H9 (cell line): Measurements from ENCODE around the gene TMEM271. TPM values are rescaled to one million over a fixed set of nuclear protein-coding genes. Genes with fewer than 3 reads are reported as not detected.

ENCODE experiments used
- DNase-seq: peaks from one replicate; pipeline ENCODE4 v3.0.0-alpha.2; 2017
- H2AFZ ChIP-seq: one replicate; pipeline ENCODE4 v1.6.1; 2013; ENCODE audit warnings: mild to moderate bottlenecking, low read length, control low read depth, moderate library complexity
- H2AK5ac ChIP-seq: 2 replicates; pipeline ENCODE4 v1.6.1; 2013; ENCODE audit warnings: low read length, control low read depth, mixed read lengths; ENCODE audit not compliant: insufficient read length
- H2BK120ac ChIP-seq: one replicate; pipeline ENCODE4 v1.6.1; 2013; ENCODE audit warnings: low read depth, mild to moderate bottlenecking, low read length, control low read depth, inconsistent platforms; ENCODE audit not compliant: poor library complexity, severe bottlenecking
- H2BK12ac ChIP-seq: 2 replicates; pipeline ENCODE4 v1.6.1; 2013; ENCODE audit warnings: low read length, control low read depth, mixed read lengths, low read depth; ENCODE audit not compliant: insufficient read length
- H2BK15ac ChIP-seq: 2 replicates; pipeline ENCODE4 v1.6.1; 2013; ENCODE audit warnings: low read depth, low read length, control low read depth
- H2BK20ac ChIP-seq: one replicate; pipeline ENCODE4 v1.6.1; 2013; ENCODE audit warnings: low read depth, mild to moderate bottlenecking, low read length, control low read depth, inconsistent platforms; ENCODE audit not compliant: poor library complexity, severe bottlenecking
- H2BK5ac ChIP-seq: 2 replicates; pipeline ENCODE4 v1.6.1; 2013; ENCODE audit warnings: low read length, control low read depth, mixed read lengths; ENCODE audit not compliant: insufficient read length
- H3K14ac ChIP-seq: 2 replicates; pipeline ENCODE4 v1.6.1; 2013; ENCODE audit warnings: low read length, control low read depth; ENCODE audit not compliant: insufficient read depth
- H3K18ac ChIP-seq: 2 replicates; pipeline ENCODE4 v1.6.1; 2013; ENCODE audit warnings: low read depth, mild to moderate bottlenecking, mixed read lengths, low read length, control low read depth; ENCODE audit not compliant: insufficient read length
- H3K23ac ChIP-seq: 2 replicates; pipeline ENCODE4 v1.6.1; 2013; ENCODE audit warnings: low read length, control low read depth, mixed read lengths, low read depth; ENCODE audit not compliant: insufficient read length
- H3K23me2 ChIP-seq: 2 replicates; pipeline ENCODE4 v1.6.1; 2013; ENCODE audit warnings: low read depth, mild to moderate bottlenecking, mixed read lengths, low read length, control low read depth; ENCODE audit not compliant: insufficient read length, poor library complexity, severe bottlenecking
- H3K27ac ChIP-seq: 2 replicates; pipeline ENCODE4 v1.5.1; 2013; ENCODE audit warnings: low read length, control low read depth, mixed read lengths, low read depth; ENCODE audit not compliant: insufficient read length
- H3K27me3 ChIP-seq: 2 replicates; pipeline ENCODE4 v1.6.1; 2013; ENCODE audit warnings: low read length, control low read depth, inconsistent platforms; ENCODE audit not compliant: insufficient read depth
- H3K4ac ChIP-seq: 2 replicates; pipeline ENCODE4 v1.6.1; 2013; ENCODE audit warnings: low read depth, mild to moderate bottlenecking, control low read depth, inconsistent platforms, low read length, moderate library complexity
- H3K4me1 ChIP-seq: 2 replicates; pipeline ENCODE4 v1.6.1; 2013; ENCODE audit warnings: low read length, control low read depth, inconsistent platforms; ENCODE audit not compliant: insufficient read depth
- H3K4me2 ChIP-seq: 2 replicates; pipeline ENCODE4 v1.6.1; 2013; ENCODE audit warnings: low read length, control low read depth, mixed read lengths; ENCODE audit not compliant: insufficient read length, insufficient read depth
- H3K56ac ChIP-seq: 2 replicates; pipeline ENCODE4 v1.6.1; 2013; ENCODE audit warnings: low read depth, mild to moderate bottlenecking, mixed read lengths, low read length, control low read depth; ENCODE audit not compliant: insufficient read length
- H3K79me1 ChIP-seq: 2 replicates; pipeline ENCODE4 v1.6.1; 2013; ENCODE audit warnings: low read depth, mild to moderate bottlenecking, moderate library complexity, low read length, control low read depth, inconsistent platforms; ENCODE audit not compliant: insufficient read depth, poor library complexity, severe bottlenecking
- H3K79me2 ChIP-seq: 2 replicates; pipeline ENCODE4 v1.6.1; 2013; ENCODE audit warnings: low read length, control low read depth, inconsistent platforms; ENCODE audit not compliant: insufficient read depth
- H3K9ac ChIP-seq: 2 replicates; pipeline ENCODE4 v1.6.1; 2013; ENCODE audit warnings: low read length, control low read depth, mixed read lengths; ENCODE audit not compliant: insufficient read length; ENCODE audit errors: extremely low read depth
- H3K9me3 ChIP-seq: one replicate; pipeline ENCODE4 v1.6.1; 2013; ENCODE audit warnings: low read depth, low read length, inconsistent platforms; ENCODE audit not compliant: control insufficient read depth
- H3T11ph ChIP-seq: one replicate; pipeline ENCODE4 v1.6.1; 2013; ENCODE audit warnings: mild to moderate bottlenecking, low read length, control low read depth, inconsistent platforms
- H4K20me1 ChIP-seq: one replicate; pipeline ENCODE4 v1.6.1; 2013; ENCODE audit not compliant: control insufficient read depth, insufficient read length, insufficient read depth
- H4K5ac ChIP-seq: 2 replicates; pipeline ENCODE4 v1.6.1; 2013; ENCODE audit warnings: low read depth, mild to moderate bottlenecking, mixed read lengths, low read length, control low read depth; ENCODE audit not compliant: insufficient read length
- H4K8ac ChIP-seq: replicated peaks from 2 replicates; pipeline ENCODE4 v1.6.1; 2013; ENCODE audit warnings: low read length, control low read depth, mixed read lengths, low read depth; ENCODE audit not compliant: insufficient read length
- H4K91ac ChIP-seq: 2 replicates; pipeline ENCODE4 v1.6.1; 2013; ENCODE audit warnings: low read depth, mild to moderate bottlenecking, moderate library complexity, mixed read lengths, low read length, control low read depth; ENCODE audit not compliant: insufficient read length
- H3K27ac Mint-ChIP-seq, 3 experiments: 2 replicates in 2 of 3; 3 replicates in 1 of 3; pipeline ENCODE4 v1.8.0; 2020 to 2021; ENCODE audit warnings: mixed read lengths in 3 of 3, mild to moderate bottlenecking in 1 of 3, moderate library complexity in 1 of 3
- H3K27me3 Mint-ChIP-seq: 2 replicates; pipeline ENCODE4 v1.8.0; 2021; ENCODE audit warnings: low read depth, mild to moderate bottlenecking, moderate library complexity, mixed read lengths
- H3K36me3 Mint-ChIP-seq, 3 experiments: 2 replicates in 2 of 3; 3 replicates in 1 of 3; pipeline ENCODE4 v1.8.0; 2020 to 2021; ENCODE audit warnings: low read depth in 3 of 3, mixed read lengths in 3 of 3; ENCODE audit not compliant: insufficient read depth in 1 of 3
- H3K4me1 Mint-ChIP-seq, 2 experiments: 2 replicates each; pipeline ENCODE4 v1.8.0; 2020; ENCODE audit warnings: mixed read lengths in 2 of 2
- H3K4me3 Mint-ChIP-seq, 2 experiments: 2 replicates in 1 of 2; 3 replicates in 1 of 2; pipeline ENCODE4 v1.8.0; 2020 to 2021; ENCODE audit warnings: mild to moderate bottlenecking in 2 of 2, mixed read lengths in 2 of 2, moderate library complexity in 1 of 2
- H3K9me3 Mint-ChIP-seq, 2 experiments: 2 replicates in 1 of 2; 3 replicates in 1 of 2; pipeline ENCODE4 v1.8.0; 2020; ENCODE audit warnings: mild to moderate bottlenecking in 2 of 2, mixed read lengths in 2 of 2, moderate library complexity in 1 of 2
- WGBS: extraction: QIAGEN DNeasy Blood & Tissue Kit; methylation state at CpG from one replicate; pipeline ENCODE4 v1.1.7; 2013; ENCODE audit warnings: missing lambda C conversion rate, low lambda C conversion rate, mixed read lengths; ENCODE audit not compliant: insufficient read length; ENCODE audit errors: extremely low coverage; 5-methylcytosine and 5-hydroxymethylcytosine counted together
- total RNA-seq: library from RNA; stranded (reverse); gene quantifications from 2 replicates; pipeline ENCODE4 v1.2.1, GENCODE V29; 2021
- TF ChIP-seq, protein P1 (sequence below): fragments of 200-600 bp; sonication (generic); conservative IDR thresholded peaks from 3 replicates; pipeline ENCODE4 v1.8.0; 2021; ENCODE audit warnings: antibody characterized with exemption, mild to moderate bottlenecking

Gene TMEM271
- total RNA-seq, 1 experiment from 2014 or later, result 0.09 TPM

DNA sequence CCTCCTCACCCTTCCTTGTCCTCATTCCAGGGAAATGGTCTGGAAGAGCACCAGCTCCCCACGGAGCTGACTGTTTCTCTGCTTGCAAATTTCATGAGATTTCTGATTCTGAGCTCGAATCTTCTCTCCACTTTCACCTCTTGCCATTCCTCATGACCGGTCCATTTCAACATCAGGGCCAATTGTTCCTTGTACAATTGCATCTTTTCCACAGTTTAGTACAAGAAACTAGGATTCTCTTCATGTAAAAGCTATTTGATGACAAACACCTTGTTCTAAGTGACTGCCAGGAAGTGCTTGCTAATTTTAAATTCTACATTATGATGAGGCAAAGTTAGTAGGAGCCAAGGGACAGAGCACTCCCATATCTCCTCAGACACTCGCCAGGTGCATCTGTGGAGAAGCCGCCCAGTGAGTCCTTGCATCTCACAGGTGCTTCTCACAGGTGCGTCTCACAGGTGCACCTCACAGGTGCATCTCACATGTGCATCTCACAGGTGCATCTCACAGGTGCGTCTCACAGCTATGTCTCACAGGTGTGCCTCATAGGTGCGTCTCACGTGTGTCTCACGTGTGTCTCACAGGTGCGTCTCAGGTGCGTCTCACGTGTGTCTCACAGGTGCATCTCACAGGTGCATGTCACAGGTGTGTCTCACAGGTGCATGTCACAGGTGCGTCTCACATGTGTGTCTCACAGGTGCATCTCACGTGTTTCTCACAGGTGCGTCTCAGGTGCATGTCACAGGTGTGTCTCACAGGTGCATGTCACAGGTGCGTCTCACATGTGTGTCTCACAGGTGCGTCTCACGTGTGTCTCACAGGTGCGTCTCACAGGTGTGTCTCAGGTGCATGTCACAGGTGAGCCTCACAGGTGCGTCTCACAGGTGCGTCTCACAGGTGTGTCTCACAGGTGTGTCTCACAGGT is 46.2 kb upstream of the TMEM271 start:
- H3K4me1 Mint-ChIP-seq, result peaks cover 13 to 20% of the 10 kb centered on the region in 2 experiments
- Histone ChIP-seq H3K23ac (no peak overlapping the region), H2BK120ac (no peak overlapping the region), H2BK12ac (no peak overlapping the region), H2AK5ac (no peak overlapping the region), H4K20me1 (no peaks in the 10 kb centered on the region), H2AFZ (no peak overlapping the region), H3K27me3 (no peaks in the 10 kb centered on the region; the same call in 1 of the 2 replicates), H3K4ac (no peak overlapping the region), H3K4me2 (no peak overlapping the region), H3K79me1 (no peaks in the 10 kb centered on the region), H3K9me3 (no peaks in the 10 kb centered on the region), H3K79me2 (no peaks in the 10 kb centered on the region), H3T11ph (no peak overlapping the region), H3K23me2 (no peaks in the 10 kb centered on the region), H3K18ac (no peak overlapping the region), H4K5ac (no peak overlapping the region), H2BK5ac (no peak overlapping the region), H3K56ac (no peak overlapping the region), H4K91ac (no peak overlapping the region), H4K8ac (no peak overlapping the region), H2BK15ac (no peak overlapping the region), H3K14ac (no peak overlapping the region), H3K27ac (no peak overlapping the region), H3K4me1 (no peaks in the 10 kb centered on the region; the same call in 1 of the 2 replicates), H3K9ac (no peak overlapping the region), H2BK20ac (no peak overlapping the region)
- H3K9me3 Mint-ChIP-seq, result peaks cover 0 to 2% of the 10 kb centered on the region in 2 experiments; a peak in 1 of 5 replicates
- H3K27me3 Mint-ChIP-seq, result peaks cover 40% of the 10 kb centered on the region
- no peaks in the 10 kb centered on the region; a peak in 1 of 7 replicates for H3K36me3 Mint-ChIP-seq
- no peak for DNase-seq
- H3K4me3 Mint-ChIP-seq, result no peak overlapping the region
- WGBS, result no CpG with 5 or more reads among the region's 22 CpGs
- TF ChIP-seq, protein P1, sequence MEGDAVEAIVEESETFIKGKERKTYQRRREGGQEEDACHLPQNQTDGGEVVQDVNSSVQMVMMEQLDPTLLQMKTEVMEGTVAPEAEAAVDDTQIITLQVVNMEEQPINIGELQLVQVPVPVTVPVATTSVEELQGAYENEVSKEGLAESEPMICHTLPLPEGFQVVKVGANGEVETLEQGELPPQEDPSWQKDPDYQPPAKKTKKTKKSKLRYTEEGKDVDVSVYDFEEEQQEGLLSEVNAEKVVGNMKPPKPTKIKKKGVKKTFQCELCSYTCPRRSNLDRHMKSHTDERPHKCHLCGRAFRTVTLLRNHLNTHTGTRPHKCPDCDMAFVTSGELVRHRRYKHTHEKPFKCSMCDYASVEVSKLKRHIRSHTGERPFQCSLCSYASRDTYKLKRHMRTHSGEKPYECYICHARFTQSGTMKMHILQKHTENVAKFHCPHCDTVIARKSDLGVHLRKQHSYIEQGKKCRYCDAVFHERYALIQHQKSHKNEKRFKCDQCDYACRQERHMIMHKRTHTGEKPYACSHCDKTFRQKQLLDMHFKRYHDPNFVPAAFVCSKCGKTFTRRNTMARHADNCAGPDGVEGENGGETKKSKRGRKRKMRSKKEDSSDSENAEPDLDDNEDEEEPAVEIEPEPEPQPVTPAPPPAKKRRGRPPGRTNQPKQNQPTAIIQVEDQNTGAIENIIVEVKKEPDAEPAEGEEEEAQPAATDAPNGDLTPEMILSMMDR, result no peak
- peak overlapping the region in 1 of 3 experiments; percentile 44; a peak in 1 of 7 replicates for H3K27ac Mint-ChIP-seq
